Measurements from ENCODE around the gene COL4A2.

DNA sequence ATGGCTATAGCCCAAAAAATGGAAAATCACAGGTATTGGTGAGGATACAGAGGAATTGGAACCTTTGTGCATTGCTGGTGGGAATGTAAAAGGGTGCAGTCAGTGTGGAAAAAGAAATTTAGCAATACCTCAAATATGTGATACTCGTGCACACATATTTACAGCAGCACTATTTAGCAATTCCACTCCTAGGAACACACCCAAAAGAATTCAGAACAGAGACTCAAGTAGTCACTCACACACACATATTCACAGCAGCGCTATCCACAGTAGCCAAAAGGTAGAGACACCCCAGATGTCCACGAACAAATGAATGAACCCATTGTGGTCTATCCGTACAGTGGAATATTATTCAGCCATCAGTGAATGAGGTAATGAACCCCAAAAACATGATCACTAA, 114.0 kb downstream of the COL4A2 start:
- TF ChIP-seq, protein P1, sequence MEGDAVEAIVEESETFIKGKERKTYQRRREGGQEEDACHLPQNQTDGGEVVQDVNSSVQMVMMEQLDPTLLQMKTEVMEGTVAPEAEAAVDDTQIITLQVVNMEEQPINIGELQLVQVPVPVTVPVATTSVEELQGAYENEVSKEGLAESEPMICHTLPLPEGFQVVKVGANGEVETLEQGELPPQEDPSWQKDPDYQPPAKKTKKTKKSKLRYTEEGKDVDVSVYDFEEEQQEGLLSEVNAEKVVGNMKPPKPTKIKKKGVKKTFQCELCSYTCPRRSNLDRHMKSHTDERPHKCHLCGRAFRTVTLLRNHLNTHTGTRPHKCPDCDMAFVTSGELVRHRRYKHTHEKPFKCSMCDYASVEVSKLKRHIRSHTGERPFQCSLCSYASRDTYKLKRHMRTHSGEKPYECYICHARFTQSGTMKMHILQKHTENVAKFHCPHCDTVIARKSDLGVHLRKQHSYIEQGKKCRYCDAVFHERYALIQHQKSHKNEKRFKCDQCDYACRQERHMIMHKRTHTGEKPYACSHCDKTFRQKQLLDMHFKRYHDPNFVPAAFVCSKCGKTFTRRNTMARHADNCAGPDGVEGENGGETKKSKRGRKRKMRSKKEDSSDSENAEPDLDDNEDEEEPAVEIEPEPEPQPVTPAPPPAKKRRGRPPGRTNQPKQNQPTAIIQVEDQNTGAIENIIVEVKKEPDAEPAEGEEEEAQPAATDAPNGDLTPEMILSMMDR (IDR thresholded peaks at IDR 0.05) = no peak
- TF ChIP-seq POLR2A (IDR thresholded peaks at IDR 0.05) (no peak), POLR2AphosphoS5 (IDR thresholded peaks at IDR 0.05) (no peak), EP300 (IDR thresholded peaks at IDR 0.05) (no peak)

Data from suprapubic skin (tissue), 4 donors.